ENCODE measurements around the gene ARHGAP26. TPM values are rescaled to one million over a fixed set of nuclear protein-coding genes. Genes with fewer than 3 reads are reported as not detected.

Gene ARHGAP26
- total RNA-seq, 1 experiment from 2014 or later, result 79.8 TPM

GRCh38 chr5:143066556-143067281 is 296.5 kb downstream of the ARHGAP26 start:
- no peaks in the 10 kb centered on the region; the same call in 1 of the 2 replicates for H3K36me3 ChIP-seq (ENCODE audit: control insufficient read depth, insufficient read depth, low read length)
- no peak overlapping the region for H3K4me3 Mint-ChIP-seq (ENCODE audit: unreplicated experiment)
- peaks cover 38% of the 10 kb centered on the region for H3K36me3 Mint-ChIP-seq (ENCODE audit: insufficient read depth, unreplicated experiment)
- TF ChIP-seq CTCF (IDR thresholded peaks at IDR 0.05; ENCODE audit: insufficient read depth in 1 of 2, low read depth in 1 of 2, low read length in 1 of 2, severe bottlenecking in 1 of 2, unreplicated experiment in 1 of 2), result no peak
- ChIA-PET POLR2A (no interaction called here), CTCF (no interaction called here)
- H3K27me3 ChIP-seq (replicated peaks; ENCODE audit: control insufficient read depth, insufficient read depth, low read length), result no peaks in the 10 kb centered on the region
- no TSS peak for BruUV-seq (replicated peaks)
- no peaks in the 10 kb centered on the region for H3K4me1 ChIP-seq
- H3K4me1 Mint-ChIP-seq (ENCODE audit: low read depth, unreplicated experiment), result no peaks in the 10 kb centered on the region
- intact Hi-C loops (cut with micrococcal nuclease; ENCODE audit: unreplicated experiment), result no loop called here
- H3K27me3 Mint-ChIP-seq (ENCODE audit: insufficient read depth, unreplicated experiment), result no peaks in the 10 kb centered on the region
- no peak overlapping the region for H3K4me3 ChIP-seq (ENCODE audit: low read depth, low read length)
- H3K9me3 Mint-ChIP-seq (ENCODE audit: unreplicated experiment), result no peaks in the 10 kb centered on the region
- no peak for DNase-seq
- no peaks in the 10 kb centered on the region for H3K9me3 ChIP-seq
- H3K27ac Mint-ChIP-seq (ENCODE audit: unreplicated experiment), result no peak overlapping the region

- POLR2A ChIA-PET, result no interaction called here
- no TSS peak for BruUV-seq (replicated peaks)
- TF ChIP-seq CTCF (IDR thresholded peaks at IDR 0.05; ENCODE audit: insufficient read depth in 1 of 2, low read depth in 1 of 2, low read length in 1 of 2, severe bottlenecking in 1 of 2, unreplicated experiment in 1 of 2), result no peak
Observed at GRCh38 chr5:143068712-143069111, 298.5 kb downstream of the ARHGAP26 start.

GRCh38 chr5:143071927-143072326 is 301.8 kb downstream of the ARHGAP26 start:
- DNase-seq, result no peak
- H3K9me3 Mint-ChIP-seq (ENCODE audit: unreplicated experiment), result no peaks in the 10 kb centered on the region
- intact Hi-C loops (cut with micrococcal nuclease; ENCODE audit: unreplicated experiment), result no loop called here
- Histone ChIP-seq H3K9me3 (no peaks in the 10 kb centered on the region), H3K36me3 (ENCODE audit: control insufficient read depth, insufficient read depth, low read length) (no peaks in the 10 kb centered on the region), H3K4me3 (ENCODE audit: low read depth, low read length) (no peak overlapping the region), H3K27me3 (replicated peaks; ENCODE audit: control insufficient read depth, insufficient read depth, low read length) (no peaks in the 10 kb centered on the region), H3K4me1 (no peaks in the 10 kb centered on the region)
- POLR2A ChIA-PET, result no interaction called here
- H3K36me3 Mint-ChIP-seq (ENCODE audit: insufficient read depth, unreplicated experiment), result peaks cover 39% of the 10 kb centered on the region
- no peaks in the 10 kb centered on the region for H3K27me3 Mint-ChIP-seq (ENCODE audit: insufficient read depth, unreplicated experiment)
- H3K27ac Mint-ChIP-seq (ENCODE audit: unreplicated experiment), result no peak overlapping the region
- CTCF ChIA-PET, result no interaction called here
- no TSS peak for BruUV-seq (replicated peaks)
- no peaks in the 10 kb centered on the region for H3K4me1 Mint-ChIP-seq (ENCODE audit: low read depth, unreplicated experiment)
- no peak overlapping the region for H3K4me3 Mint-ChIP-seq (ENCODE audit: unreplicated experiment)
- TF ChIP-seq CTCF (IDR thresholded peaks at IDR 0.05; ENCODE audit: insufficient read depth in 1 of 2, low read depth in 1 of 2, low read length in 1 of 2, severe bottlenecking in 1 of 2, unreplicated experiment in 1 of 2), result no peak

More at GRCh38 chr5:143068712-143069111, 298.5 kb downstream of the ARHGAP26 start:
- no peak for DNase-seq
- H3K9me3 ChIP-seq, result no peaks in the 10 kb centered on the region
- no peaks in the 10 kb centered on the region for H3K9me3 Mint-ChIP-seq (ENCODE audit: unreplicated experiment)
- H3K36me3 Mint-ChIP-seq (ENCODE audit: insufficient read depth, unreplicated experiment), result peaks cover 25% of the 10 kb centered on the region
- no peaks in the 10 kb centered on the region; the same call in 1 of the 2 replicates for H3K36me3 ChIP-seq (ENCODE audit: control insufficient read depth, insufficient read depth, low read length)
- CTCF ChIA-PET, result no interaction called here
- intact Hi-C loops (cut with micrococcal nuclease; ENCODE audit: unreplicated experiment), result no loop called here
- H3K4me3 ChIP-seq (ENCODE audit: low read depth, low read length), result no peak overlapping the region
- no peaks in the 10 kb centered on the region for H3K27me3 ChIP-seq (replicated peaks; ENCODE audit: control insufficient read depth, insufficient read depth, low read length)
- H3K4me3 Mint-ChIP-seq (ENCODE audit: unreplicated experiment), result no peak overlapping the region
- H3K4me1 Mint-ChIP-seq (ENCODE audit: low read depth, unreplicated experiment), result no peaks in the 10 kb centered on the region
- H3K4me1 ChIP-seq, result no peaks in the 10 kb centered on the region
- no peaks in the 10 kb centered on the region for H3K27me3 Mint-ChIP-seq (ENCODE audit: insufficient read depth, unreplicated experiment)
- no peak overlapping the region for H3K27ac Mint-ChIP-seq (ENCODE audit: unreplicated experiment)
